Stimulated activated CD8-positive, alpha-beta memory T cell treated with anti-CD3 and anti-CD28 coated beads, Interleukin-12 subunit alpha, Interleukin-12 subunit beta, amount 100 ng/mL, for 24 hours (primary cell): ENCODE data around the gene HOXC6.
"Not testable (repeated sequence)": the region's sequence is repeated elsewhere in the genome, so short reads cannot be mapped to it uniquely, and the experiment has no call there.

ENCODE experiments used
- DNase-seq: peaks from one replicate; pipeline ENCODE4 v3.0.0-alpha.2; 2020; ENCODE audit errors: extremely low read depth

The HOXC6 gene

DNA sequence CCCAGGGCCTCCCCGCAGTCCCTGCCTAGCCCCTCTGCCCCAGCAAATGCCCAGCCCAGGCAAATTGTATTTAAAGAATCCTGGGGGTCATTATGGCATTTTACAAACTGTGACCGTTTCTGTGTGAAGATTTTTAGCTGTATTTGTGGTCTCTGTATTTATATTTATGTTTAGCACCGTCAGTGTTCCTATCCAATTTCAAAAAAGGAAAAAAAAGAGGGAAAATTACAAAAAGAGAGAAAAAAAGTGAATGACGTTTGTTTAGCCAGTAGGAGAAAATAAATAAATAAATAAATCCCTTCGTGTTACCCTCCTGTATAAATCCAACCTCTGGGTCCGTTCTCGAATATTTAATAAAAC is 2.2 kb downstream of the HOXC6 start:
- DNase-seq = no peak

DNA sequence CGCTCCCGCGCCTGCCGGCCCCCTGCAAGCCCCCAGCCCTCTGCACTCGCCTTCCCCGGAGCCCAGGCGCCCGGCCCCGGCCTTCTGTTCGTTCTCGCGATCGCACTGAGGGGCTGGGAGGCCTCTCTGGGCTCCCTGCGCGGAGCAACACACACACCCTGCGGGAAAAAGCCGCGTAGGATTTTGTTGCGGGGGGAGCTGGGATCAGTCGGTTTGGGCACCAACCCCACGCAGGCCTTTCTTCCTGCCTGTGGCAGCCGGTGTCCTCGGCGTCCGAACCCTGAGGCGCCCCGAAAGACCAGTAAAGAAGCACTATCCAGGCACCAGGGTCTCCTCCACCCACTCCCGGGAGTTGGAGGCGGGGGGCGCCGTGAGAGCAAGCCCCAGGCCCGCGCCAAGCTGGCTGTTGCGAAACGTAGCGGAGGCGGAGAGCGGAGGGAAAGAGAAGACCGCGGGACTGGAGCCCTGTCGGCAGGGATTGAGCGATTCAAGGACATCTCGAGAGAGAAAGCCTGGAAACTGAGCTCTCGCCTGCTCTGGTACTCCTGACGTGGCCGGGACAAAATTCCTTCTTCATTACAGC is 2.7 kb downstream of the HOXC6 start:
- DNase-seq = no peak

DNA sequence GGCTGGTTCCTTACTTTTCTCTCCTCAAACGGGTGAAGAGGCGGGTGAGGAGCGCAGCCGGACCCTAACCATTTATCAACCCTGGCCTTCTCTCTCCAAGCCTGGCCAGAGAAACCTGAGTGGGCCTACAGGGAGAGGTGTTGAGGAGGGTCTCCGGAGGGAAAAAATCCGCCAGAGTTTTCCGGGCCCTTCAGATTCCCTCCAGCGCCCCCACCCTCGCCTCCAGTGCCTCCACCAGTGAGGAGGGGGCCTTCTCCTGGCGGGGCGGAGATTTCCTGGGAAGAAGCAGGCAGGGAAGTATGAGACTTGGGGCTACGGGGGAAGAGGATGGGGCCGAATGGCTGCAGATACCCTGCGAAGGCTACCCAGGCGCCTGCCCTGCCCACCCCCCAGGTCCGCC is 3.2 kb downstream of the HOXC6 start:
- no peak for DNase-seq

DNA sequence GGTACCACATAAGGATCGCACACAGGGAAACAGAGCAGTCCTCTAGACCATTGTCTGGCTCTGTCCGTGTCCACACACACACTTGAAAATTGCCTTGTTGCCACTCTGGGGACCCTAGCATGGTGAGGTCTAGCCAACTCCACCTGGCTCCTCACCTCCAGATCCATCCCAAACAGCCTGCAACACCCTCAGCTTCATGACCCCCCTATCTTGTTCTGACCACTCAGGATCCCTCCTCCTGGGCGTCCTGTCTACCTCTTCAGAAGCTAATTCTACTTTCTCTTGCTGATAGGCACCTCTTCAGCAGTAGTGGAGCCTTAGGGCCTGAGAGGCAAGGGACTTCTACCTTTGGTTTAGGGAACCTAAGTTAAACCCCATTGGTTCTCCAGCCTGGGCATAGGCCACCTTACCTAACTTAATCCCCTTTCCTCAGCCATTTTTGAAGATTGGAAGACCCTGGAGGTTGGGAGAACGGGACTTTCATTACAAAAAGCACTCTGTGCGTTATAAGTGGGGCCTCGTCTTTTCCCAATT is 3.9 kb downstream of the HOXC6 start:
- DNase-seq = no peak

DNA sequence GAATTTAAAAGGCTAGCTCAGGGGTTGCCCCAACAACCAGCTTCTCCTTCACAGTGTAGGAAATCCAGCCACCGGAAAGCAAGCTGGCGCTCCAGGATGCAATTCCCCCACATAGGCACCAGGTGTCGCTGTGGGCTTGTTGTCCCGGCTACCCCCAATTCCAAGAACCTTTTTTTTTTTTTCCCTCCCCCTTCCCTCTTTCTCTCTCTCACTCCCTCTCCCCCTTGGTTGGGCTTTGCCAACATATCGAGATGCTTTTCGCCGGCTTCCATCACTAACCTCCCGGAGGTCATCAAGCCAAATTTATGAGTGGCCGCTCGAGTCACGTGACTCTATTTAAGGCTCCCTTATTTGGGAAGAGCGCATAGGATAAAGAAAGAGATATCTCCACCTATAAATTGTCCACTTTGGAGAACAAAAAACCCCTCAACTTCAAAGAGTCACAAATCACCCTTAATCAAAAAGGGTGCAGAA is 4.4 kb downstream of the HOXC6 start, which contains the start of gene HOXC5:
Gene HOXC5, plus strand, starts transcription at position 424 of the 474 bp plus-strand sequence. CDS start 73 bp downstream, outside the sequence.
- peak; percentile 17 for DNase-seq

DNA sequence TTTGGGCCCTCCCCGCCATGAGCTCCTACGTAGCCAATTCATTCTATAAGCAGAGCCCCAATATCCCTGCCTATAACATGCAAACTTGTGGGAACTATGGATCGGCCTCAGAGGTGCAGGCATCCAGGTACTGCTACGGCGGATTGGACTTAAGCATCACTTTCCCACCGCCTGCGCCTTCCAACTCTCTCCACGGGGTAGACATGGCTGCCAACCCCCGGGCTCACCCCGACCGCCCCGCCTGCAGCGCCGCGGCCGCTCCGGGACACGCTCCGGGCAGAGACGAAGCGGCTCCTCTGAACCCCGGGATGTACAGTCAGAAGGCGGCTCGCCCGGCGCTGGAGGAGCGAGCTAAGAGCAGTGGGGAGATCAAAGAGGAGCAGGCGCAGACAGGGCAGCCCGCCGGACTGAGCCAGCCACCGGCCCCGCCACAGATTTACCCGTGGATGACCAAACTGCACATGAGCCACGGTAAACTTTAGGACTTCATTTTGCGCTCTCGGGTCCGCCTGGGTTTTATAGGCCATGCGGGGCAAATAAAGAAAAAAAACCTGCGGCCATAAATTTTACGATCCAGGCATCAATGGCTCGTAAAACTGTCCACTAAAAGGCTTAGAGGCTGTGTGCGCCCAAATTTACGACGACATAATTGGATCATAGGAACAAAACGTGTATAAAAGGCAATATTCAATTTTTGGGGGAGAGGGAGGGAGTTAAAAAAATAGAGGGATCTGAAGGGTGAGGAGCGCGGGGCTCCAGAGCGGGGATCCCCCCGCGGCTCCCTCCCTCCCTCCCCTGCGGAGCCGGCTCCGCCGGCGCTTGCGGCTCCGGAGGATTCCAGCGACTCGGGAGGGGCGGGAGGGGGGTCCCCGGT is 5.1 kb downstream of the HOXC6 start:
- DNase-seq = no peak

DNA sequence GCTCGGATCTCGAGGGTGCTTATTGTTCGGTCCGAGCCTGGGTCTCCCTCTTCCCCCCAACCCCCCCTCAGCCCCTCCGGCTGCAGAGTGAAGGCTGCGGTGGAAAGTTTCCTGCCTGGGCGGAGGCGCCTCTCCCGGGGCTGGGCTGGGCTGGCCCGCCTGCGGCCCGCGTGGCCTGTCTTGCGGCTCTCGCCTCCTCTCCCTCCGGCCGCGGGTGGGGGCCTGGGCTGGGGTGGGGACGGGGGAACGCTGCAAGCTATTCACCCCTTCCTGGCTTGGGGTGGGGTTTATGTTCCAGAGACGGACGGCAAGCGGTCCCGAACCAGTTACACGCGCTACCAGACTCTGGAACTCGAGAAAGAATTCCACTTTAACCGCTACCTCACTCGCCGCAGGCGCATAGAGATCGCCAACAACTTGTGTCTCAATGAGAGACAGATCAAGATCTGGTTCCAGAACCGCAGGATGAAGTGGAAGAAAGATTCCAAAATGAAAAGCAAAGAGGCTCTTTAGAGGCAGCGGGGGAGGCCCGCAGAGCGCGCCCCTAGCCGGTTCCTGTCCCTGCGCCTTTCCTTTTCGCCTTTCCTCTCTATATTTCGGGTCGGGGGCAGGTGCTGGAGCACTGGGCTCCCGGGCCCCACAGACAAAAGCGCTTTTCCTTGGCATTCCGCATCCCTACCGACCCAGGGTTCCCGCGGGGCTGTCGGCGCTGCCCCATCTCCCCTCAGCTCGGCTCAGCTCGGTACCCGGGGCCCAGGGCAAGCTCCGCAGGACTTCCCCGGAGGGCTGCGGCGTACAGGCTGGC is 5.9 kb downstream of the HOXC6 start:
- DNase-seq = no peak

DNA sequence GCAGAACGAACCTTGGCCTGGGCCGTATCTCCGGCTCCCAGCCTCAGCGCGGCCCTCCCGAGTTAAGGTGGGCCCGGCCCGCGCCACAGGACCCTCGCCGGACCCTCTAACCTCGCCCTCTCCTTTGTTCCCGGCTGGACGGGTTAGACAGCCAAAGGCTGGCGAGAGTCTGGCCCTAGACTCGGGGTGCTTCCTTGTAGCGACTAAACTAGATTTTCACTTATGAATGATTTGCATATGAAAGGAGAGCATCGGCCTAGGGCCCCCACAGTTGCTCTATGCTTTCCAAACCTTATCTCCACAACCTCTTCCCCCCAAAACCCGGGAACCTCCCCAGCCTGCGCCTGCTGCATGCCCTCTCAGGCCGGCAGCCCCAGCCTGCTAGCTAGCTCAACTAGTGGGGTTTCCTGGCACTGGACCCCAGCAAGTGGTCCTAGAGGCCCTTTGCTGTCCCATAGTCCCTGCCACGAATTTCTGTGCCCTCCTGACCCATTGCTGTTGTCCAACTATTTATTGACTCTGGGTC is 6.6 kb downstream of the HOXC6 start:
- DNase-seq = no peak

DNA sequence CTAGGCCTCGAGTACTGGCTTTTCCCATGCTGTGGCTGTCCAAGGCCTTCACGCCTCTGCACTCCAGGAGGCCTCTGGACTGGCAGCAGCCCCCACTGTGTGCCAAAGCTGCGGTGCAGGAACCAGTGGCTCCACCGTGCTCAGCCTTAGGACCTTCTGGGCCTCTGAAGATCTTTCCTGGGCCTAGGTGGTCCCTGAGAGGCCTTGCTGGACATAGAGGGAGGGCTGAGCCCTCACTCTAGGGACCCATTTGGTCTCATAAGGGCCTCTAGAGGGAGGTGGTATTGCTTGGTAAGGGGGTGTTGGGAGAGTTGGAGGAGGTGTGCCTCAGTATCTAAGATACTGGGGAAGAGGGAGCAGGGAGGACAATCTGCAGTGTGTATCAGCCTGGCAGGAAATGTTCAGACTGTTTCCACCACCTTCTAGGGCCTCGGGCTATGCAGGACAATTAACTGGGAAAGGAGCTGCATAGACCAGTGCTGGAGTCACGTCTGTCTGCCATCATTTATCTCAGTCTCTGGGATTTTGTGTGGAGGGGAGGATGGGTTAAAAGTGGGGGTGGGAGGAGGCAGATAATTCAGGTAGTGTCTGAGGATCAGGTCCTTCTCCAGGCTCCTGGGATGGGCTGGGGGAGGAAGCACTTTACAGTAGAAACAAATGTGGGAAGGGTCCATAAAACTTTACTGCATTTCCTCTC is 7.5 kb downstream of the HOXC6 start:
- DNase-seq = no peak

DNA sequence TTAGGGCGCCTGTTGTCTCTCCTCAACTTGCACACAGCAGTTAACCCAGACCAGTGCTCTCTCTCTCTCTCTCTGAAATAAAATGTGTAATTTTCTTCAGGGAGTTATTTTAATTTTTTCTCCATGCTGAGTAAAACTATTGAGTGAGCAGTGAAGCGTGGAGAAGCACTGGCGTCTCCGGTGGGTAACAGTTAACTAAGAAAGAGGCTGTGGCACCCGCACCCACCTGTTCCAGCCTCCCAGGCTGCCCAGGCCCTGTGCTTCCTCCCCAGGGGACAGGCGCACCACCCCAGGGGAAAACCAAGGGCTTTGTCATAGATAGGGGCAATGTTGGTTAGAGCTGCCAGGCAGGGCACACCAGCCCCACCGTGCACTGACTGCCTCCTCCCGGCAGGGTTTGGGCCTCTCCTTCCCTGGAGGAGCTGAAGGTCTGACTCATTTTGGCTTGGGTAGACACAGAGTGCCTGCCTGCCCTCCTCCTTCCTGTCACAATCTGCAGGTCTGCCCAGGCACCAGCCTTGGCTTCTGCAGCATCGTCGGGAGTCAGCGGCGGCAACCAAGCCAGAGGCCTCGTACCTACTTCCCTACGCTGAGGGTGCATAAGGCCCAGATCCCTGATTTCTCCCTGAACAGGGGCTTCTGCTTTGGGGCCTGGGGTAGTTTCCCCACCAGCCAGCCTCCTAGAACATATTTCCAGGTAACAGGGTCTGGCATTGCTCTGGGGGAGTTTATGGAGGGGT is 8.6 kb downstream of the HOXC6 start:
- DNase-seq = no peak

DNA sequence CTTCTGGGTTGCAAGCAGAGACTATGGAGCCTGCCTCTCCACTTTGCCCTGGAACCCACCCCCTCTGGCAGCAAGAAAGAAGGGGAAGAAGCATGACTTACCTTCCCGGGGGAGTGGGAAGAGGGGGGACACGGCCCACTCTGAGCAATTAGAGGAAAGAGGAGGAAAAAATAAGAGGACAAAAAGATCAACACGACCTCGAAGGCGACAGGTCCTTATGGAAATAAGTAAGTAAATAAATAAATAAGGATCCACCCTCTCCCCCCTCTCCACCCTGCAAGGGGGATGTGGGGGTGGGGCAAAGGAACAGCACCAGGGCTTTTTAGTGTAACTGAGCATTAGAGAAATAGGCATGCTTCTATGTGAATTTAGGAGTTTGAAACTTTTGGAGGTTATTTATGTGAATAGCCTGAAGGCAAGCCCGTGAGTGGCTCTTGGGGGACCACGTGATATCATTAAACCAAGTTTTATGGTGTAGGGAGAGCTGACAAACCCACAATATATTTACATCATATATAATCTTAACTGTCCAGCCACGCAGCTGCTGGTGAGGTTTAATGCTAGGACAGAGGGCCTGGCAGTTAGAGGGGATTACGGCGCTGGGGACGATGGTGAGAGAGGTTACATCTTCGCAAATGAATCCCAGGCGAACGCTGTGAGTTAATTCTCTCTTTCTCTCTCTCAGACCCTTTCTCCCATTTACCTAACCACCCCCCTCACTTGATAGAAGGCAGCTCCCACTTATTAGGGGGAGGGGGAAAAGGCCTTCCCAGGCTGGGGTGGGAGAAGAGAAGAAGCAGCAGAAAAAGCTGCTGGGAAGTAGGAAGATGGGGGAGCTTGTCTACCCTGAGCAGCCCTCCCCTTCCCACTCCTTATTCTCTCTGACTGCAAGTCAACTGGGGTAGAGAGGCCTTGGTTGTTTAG is 9.4 kb downstream of the HOXC6 start:
- DNase-seq = no peak

DNA sequence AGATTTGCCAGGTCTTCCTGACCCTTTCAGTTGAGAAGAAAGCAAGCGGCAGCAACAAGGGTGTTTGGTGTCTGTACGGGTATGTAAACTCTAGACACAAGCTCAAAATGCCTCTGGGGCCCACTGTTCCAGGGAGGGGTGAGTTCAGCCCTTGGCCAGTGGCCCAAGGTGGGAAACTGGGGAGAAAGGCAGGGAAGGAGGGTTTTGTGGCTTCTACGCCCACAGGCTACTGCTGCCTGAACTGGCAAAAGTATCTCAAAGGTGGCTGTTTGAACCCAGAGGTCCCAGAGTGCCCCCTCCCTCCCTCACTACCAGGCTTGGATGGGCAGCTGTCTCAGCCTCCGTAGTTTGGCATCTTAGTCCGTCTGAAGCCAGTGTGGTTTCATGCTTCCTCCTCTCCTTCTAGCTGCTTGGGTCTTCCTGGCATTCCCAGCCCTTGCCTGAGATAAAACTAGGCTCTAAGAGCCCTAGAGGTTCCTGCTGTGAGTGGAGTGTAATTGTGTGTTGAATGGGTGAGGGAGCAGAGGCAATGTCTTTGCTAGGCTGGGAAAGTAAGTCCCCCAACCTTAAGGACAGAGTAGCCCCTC is 10.1 kb downstream of the HOXC6 start:
- no peak for DNase-seq

DNA sequence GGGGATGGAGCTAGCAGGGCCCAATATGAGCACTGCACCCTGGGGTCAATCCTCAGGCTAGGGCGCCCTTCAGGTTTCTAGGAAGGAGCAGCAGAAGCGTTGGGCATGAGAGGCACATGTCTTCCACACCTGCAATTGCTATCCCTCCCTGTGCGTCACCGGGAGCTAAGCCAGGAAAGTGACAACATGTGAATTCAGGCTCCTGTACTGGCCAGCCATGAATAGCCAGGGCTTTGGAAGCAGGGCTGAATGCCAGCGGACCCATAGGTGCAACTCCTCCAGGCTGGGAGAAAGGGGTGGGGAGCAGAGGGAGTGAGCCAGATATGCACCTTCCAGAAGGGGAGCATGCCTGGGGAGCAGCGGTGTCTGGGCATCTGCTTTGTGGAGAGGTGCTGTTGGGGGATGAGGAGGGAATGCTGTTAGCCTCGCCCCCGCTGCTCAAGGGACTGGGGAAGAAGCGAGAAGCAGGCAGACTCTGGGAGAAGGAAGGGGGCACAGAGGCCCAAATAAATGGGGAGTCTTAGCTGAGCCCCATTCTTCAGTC is 10.7 kb downstream of the HOXC6 start:
- no peak for DNase-seq

DNA sequence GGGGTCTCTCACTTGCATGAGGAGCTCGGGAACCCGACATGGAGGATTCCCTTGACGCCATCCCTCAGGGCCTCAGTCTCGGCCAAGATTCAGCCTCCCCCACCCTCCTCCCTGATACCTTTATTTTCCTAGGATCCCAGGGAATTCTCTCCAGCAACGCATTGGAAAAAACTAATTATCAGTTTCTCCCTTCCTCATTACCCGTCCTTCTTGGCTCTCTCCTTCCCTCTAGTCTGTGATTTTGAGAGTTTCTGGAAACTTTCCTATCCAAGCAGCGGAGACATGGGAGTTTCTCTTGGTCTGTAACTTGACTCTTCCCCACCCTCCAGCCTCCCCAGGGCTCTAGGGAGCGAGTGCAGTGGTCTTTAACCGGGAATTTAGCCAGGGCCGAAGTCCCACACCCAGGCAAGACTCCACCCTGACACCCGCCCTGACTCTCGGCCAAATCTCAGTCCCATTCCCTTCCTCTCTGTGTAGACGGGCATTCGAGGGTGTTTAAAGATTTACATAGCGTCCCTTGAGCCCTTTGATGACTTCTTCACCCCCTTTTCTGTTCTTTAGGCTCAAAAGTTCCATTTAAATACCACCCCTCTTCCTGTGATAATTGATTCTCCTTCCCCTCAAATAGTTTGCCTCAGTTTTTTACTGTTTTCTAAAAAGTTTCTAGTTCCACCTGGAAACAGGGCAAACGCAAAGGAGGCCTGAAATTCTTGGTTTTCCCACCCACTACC is 11.3 kb downstream of the HOXC6 start:
- no peak for DNase-seq

DNA sequence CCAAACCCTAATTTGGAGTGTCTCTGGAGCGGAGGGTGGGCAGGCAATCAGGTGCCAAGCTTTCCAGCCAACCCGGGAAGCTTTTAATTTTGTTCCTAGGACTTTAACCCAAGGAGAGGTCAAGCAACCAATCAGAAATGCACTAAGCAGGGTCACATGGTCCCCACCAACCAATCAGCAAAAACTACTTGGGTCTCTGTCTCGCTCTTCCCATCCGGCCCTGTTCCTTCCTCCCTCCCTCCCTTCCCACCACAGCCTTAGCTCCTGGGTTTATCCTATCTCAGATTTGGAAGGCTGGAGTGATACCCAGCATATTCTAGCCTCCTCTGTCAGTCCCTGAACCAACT is 11.9 kb downstream of the HOXC6 start:
- DNase-seq = no peak

DNA sequence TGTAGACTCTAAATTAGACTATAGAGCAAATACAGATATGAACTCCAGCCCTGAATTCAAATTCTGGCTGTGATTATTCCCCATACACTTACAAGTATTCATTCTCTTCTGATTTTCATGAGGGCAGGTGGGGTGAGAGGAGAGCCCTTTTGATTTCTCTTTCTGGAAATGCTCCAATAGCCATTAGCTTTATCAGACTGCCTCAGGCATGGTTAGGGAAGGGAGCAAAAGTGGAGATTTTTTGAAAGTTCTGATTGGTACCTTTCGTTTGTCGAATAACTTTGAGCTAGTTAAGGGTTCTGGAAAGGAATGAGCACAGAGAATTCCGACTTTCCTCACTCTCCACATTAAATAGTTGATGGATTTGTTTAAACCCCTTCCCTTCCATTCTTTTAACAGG is 12.4 kb downstream of the HOXC6 start:
- DNase-seq = no peak

DNA sequence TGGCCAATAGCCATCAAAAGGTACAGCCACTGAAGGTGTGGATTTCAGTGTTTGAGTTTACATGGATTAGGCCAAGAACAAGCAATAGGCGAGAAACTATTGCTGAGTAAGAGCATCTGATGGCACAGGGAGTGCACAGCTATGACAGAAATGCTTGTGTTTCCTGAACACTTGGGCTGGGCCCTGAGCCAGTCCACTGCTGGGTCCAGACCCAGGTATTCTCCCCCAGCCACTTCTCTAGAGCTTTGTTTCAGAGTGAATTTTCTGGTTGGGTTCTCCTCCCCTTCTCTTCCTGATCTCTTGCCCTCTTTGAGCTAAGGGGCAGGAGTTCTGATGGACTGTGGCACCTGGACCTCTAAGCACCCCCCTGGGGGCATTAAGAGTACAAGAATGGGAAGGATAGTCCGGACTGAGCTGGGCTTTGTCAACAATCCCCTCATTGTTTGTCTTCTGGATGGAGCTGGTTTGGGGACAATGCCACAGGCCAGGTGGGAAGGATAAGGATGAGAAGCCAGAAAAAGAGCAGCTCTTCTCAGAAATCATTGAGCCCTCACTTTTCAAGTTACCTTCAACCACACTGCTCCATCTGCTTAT is 13.0 kb downstream of the HOXC6 start:
- DNase-seq = no peak

DNA sequence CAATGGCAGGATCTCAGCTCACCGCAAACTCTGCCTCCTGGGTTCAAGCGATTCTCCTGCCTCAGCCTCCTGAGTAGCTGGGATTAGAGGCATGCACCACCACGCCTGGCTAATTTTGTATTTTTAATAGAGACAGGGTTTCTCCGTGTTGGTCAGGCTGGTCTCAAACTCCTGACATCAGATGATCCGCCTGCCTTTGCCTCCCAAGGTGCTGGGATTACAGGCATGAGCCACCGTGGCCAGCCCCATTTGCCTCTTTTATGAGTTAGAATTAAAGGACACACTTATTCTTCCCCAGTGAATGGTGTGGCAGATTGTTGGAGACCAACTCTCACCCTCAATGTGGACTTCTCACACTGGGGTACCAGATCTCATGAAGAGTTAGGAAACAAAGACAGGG is 13.8 kb downstream of the HOXC6 start:
- DNase-seq = not testable (repeated sequence)
